ENCODE data around the gene NPIPB6.

NPIPB6 gene

DNA sequence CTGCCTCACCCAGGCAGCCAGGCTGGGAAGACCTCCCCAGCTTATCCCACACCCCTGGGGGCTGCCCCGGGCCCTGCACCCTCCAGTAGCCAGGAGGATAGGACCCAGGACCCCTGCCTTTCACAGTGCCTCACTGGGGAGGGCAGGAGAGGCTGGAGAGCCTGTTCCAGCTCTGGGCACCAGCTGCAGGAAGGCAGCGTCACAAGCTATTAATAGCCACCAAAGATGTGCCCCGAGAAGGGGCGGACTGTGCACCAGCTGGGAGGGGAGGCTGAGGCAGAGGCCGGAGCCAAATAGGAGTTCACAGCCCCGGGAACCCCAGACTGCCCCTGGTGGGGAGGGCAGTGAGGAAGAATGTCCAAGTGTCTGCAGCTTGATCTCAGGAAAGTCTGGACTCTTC, 62.2 kb downstream of the NPIPB6 start:
- in situ Hi-C loops (cut with MboI; ENCODE audit: low sequenced_read_pairs) = no loop called here

DNA sequence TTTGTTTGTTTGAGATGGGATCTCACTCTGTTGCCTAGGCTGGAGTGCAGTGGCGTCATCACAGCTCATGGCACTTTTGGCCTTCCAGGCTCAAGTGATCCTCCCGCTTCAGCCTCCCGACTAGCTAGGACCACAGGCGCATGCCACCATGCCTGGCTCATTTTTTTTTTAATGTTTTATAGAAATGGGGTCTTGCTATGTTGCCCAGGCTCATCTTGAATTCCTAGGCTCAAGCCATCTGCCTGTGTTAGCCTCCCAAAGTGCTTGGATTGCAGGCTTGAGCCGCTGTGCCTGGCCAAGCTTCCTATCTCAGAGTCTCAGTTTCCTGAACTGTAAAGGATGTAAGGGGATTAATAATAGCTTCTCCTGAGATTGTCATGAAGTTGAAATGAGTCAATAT, 63.0 kb downstream of the NPIPB6 start:
- in situ Hi-C loops (cut with MboI; ENCODE audit: low sequenced_read_pairs) = no loop called here

DNA sequence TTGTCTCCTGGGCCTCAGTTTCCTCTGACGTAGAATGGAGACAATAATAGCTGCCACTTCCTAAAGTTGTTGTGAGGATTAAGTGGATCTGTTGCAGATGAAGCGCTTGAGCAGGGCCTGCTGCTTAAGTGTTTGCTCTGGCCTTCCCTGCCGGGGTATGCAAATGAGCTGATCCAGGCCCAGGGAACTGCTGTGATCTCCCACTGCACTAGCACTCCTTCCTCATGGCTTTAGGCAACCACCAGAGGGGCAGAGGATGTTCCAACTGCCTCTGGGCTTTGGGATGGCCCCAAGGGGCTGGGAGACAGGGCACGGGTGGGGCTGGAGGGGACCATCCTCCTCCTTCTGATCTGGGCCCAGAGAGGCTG, 64.8 kb downstream of the NPIPB6 start:
- in situ Hi-C loops (cut with MboI; ENCODE audit: low sequenced_read_pairs) = no loop called here

DNA sequence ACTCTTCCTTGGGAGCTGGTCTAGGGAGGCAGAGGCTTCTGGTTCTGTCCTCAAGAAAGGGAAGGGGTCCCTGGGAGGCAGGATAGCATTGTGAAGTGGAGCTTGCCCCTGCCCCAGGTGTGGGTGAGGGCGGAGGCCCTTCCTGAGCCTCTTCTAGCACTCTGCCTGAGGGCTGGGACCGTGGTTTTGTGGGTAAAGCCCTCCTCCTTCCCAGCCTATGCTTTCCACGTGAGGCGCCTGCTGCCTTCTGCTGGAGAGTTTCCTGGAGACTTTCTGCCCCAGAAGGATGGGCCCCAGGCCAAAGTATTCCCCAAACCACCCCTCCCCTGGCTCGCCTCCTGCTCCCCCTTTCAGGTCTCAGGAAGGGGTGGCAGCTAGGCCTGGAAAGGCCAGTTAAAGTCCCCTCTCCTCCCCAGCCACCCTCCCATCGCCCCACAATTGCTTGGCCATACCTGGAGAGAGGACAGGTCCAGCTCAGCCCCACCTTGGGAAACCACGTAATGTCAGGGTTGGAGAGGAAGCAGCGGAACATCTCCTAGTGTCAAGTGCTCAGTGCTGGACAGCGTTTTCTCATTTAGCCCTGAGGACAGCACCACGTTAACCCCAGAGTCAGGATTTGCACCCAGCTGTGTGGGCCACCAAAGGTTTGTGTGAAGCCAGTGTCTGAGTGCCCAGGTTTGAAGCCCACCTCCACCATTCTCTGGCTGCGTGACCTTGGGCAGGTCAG, 65.4 kb downstream of the NPIPB6 start:
- in situ Hi-C loops (cut with MboI; ENCODE audit: low sequenced_read_pairs) = no loop called here

DNA sequence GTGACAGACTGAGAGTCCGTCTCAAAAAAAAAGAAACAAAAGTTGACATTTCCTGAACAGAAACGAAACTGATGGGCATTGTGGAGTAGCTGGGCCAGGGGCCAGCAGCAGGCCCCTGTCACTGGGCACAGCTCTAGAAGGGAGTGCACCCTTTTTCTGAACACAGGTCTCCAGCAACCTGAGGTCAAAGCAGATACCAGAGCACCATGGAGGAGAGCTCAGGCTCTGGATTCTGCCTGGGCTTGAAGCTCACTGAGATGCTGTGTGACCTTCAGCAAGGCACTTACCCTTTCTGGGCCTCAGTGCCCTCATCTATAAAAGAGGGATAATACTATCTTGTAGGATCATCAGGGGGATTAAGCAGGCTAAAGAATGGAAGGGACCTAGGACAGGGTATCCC, 66.0 kb downstream of the NPIPB6 start:
- in situ Hi-C loops (cut with MboI; ENCODE audit: low sequenced_read_pairs) = no loop called here

DNA sequence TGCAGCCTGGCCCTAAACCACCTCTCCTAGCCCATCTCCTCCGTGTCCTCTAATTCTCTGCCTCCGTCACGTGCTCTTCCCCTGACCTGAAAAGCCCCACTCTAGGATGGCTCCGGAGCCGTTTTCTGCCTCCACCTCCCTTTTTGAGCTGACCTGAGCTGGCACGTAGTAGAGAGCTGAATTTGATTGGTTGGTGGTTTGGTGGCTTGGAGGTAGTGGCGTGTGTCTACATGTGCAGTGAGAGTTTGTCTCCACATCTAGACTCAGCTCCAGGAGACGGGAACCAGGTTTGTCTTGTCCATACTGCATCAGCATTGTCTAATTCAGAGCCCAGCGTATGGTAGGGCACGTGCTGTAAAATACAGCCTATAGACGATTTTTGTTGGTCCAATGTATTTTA, 68.0 kb downstream of the NPIPB6 start:
- in situ Hi-C loops (cut with MboI; ENCODE audit: low sequenced_read_pairs) = no loop called here

DNA sequence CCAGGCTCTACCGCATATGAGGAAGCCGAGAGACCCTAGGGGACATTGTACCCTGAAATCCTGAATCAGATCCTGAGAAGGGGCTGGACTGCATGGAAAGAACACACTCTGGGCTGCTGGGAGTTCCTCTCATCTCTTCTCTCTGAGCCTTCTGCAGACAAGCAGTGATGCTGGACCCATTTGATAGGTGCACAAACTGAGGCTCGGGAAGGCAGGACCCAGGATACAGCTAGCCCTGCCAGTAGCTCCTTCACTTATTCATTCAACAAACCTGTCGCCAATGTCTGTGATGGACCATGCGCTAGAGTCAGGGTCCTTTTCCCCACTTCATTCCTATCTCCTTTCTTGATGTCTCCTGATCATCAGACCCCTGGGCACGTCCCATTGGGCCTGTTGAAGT, 69.1 kb downstream of the NPIPB6 start:
- in situ Hi-C loops (cut with MboI; ENCODE audit: low sequenced_read_pairs) = no loop called here

DNA sequence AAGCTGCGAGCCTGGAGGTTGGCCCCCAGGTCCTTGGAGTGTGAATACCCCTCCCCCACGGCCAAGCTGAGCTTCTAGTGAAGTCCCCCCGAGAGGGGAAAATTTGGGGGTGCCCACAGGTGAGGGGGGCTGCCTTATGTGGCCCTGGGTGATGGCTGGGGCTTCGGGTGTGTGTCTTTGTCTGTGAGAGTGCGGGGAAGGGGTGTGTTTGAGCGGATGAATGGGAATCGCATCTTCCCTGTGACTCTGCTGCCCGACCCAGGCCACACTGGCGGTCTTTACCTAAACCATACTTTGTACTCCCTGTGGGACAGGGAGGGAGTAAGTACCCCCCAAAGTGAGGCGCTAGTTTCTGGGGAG, 69.7 kb downstream of the NPIPB6 start:
- in situ Hi-C loops (cut with MboI; ENCODE audit: low sequenced_read_pairs) = no loop called here

DNA sequence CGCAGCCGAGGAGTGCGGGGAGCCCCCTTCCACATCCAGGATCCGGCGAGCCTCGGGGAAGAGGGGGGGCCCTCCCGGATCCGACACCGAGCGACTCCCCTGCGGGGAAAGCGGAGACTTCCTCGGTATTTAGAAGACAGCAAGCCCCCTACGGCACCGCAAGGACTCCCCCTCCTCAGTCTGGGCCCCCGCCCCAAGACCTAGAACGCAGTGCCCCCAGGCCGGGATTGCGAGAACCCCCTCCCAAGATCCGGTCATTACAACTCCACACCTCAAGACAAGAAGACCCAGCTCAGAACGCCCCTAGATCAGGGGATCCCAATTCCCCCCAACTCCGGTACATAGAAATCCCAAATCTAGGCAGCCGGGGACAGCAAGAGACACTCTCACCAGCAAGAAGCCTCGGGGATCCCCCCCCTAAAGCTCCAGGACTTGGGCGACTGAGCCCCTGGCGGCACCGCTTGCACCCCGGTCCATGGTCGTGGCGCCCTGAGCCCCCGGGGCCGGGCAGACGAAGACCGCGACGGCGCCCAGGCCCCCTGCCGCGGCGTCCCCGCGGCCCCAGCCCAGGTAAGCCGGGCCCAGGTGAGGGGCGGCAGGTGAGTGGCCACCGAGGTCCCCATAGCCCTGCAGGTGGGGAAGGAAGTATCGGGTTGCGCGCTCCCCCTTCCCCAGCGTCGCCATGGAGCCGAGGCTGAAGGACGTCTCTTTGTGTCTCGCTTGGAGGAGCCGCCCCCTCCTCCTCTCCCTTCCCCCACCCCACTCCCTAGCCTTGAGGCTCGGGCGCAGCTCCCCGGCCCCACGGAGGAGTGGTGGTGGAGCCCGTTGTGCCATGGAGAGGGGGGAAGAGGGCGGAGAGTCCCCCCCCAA, 70.3 kb downstream of the NPIPB6 start:
- in situ Hi-C loops (cut with MboI; ENCODE audit: low sequenced_read_pairs) = no loop called here

All from HL-60/S4 (cell line).